Mesendoderm (in vitro differentiated cells): ENCODE results near the gene ZFYVE1.

ENCODE experiments used
- DNase-seq: peaks from one replicate; pipeline ENCODE4 v3.0.0; 2013
- H2AK5ac ChIP-seq: 2 replicates; pipeline ENCODE4 v1.6.1; 2013; ENCODE audit warnings: low read length, inconsistent platforms
- H2BK120ac ChIP-seq: 2 replicates; pipeline ENCODE4 v1.6.1; 2013; ENCODE audit warnings: low read depth, mild to moderate bottlenecking, low read length, moderate library complexity, mixed read lengths
- H2BK15ac ChIP-seq: replicated peaks from 2 replicates; pipeline ENCODE4 v1.6.1; 2013; ENCODE audit warnings: low read depth, mild to moderate bottlenecking, moderate library complexity
- H2BK5ac ChIP-seq: 2 replicates; pipeline ENCODE4 v1.6.1; 2013; ENCODE audit warnings: low read length, inconsistent platforms
- H3K18ac ChIP-seq: 2 replicates; pipeline ENCODE4 v1.6.1; 2013; ENCODE audit warnings: mild to moderate bottlenecking, low read length, mixed read lengths
- H3K23ac ChIP-seq: one replicate; pipeline ENCODE4 v1.6.1; 2013; ENCODE audit warnings: low read length
- H3K27ac ChIP-seq: 2 replicates; pipeline ENCODE4 v1.5.1; 2013; ENCODE audit warnings: low read depth, mild to moderate bottlenecking, inconsistent platforms, low read length, moderate library complexity
- H3K27me3 ChIP-seq: 2 replicates; pipeline ENCODE4 v1.6.1; 2013; ENCODE audit warnings: low read length, control low read depth, mild to moderate bottlenecking, inconsistent platforms; ENCODE audit not compliant: insufficient read depth, poor library complexity
- H3K36me3 ChIP-seq: 2 replicates; pipeline ENCODE4 v1.6.1; 2013; ENCODE audit warnings: low read length, inconsistent platforms; ENCODE audit not compliant: control insufficient read depth, insufficient read depth
- H3K4ac ChIP-seq: one replicate; pipeline ENCODE4 v1.6.1; 2013; ENCODE audit warnings: low read depth, mild to moderate bottlenecking, low read length, moderate library complexity
- H3K4me1 ChIP-seq: 2 replicates; pipeline ENCODE4 v1.6.1; 2013; ENCODE audit warnings: low read depth, low read length, inconsistent platforms; ENCODE audit not compliant: control insufficient read depth
- H3K4me2 ChIP-seq: 2 replicates; pipeline ENCODE4 v1.6.1; 2013; ENCODE audit warnings: low read length
- H3K4me3 ChIP-seq: 2 replicates; pipeline ENCODE4 v1.5.1; 2013; ENCODE audit warnings: mild to moderate bottlenecking, low read length
- H3K56ac ChIP-seq: one replicate; pipeline ENCODE4 v1.6.1; 2013; ENCODE audit warnings: low read length
- H3K79me1 ChIP-seq: 2 replicates; pipeline ENCODE4 v1.6.1; 2013; ENCODE audit warnings: low read length, inconsistent platforms
- H3K79me2 ChIP-seq: 2 replicates; pipeline ENCODE4 v1.6.1; 2013; ENCODE audit warnings: mild to moderate bottlenecking, low read length; ENCODE audit not compliant: control insufficient read depth, insufficient read depth
- H3K9ac ChIP-seq: 2 replicates; pipeline ENCODE4 v1.6.1; 2013; ENCODE audit warnings: low read length, inconsistent platforms
- H4K5ac ChIP-seq: one replicate; pipeline ENCODE4 v1.6.1; 2013; ENCODE audit warnings: low read length
- H4K8ac ChIP-seq: one replicate; pipeline ENCODE4 v1.6.1; 2013; ENCODE audit warnings: low read depth, mild to moderate bottlenecking, control low read depth, low read length, moderate library complexity
- WGBS: extraction: QIAGEN DNeasy Blood & Tissue Kit; methylation state at CpG from one replicate; pipeline ENCODE4 v1.1.7; 2013; ENCODE audit warnings: low lambda C conversion rate, missing lambda C conversion rate; ENCODE audit not compliant: insufficient coverage; ENCODE audit errors: extremely low coverage; 5-methylcytosine and 5-hydroxymethylcytosine counted together

Gene ZFYVE1

GRCh38 chr14:72942934-72943333 lies 84.0 kb downstream of the ZFYVE1 start:
- Histone ChIP-seq H3K27me3 (no peaks in the 10 kb centered on the region), H3K36me3 (peaks cover 4% of the 10 kb centered on the region), H2AK5ac (no peak overlapping the region), H3K4me1 (no peaks in the 10 kb centered on the region), H2BK15ac (no peak overlapping the region), H3K27ac (no peak overlapping the region), H3K4ac (no peak overlapping the region), H3K79me1 (no peaks in the 10 kb centered on the region), H4K5ac (no peak overlapping the region), H3K4me3 (no peak overlapping the region), H2BK120ac (no peak overlapping the region), H3K79me2 (no peaks in the 10 kb centered on the region), H3K23ac (no peak overlapping the region), H3K9ac (no peak overlapping the region), H3K56ac (no peak overlapping the region), H2BK5ac (no peak overlapping the region), H3K18ac (no peak overlapping the region), H4K8ac (no peak overlapping the region), H3K4me2 (no peak overlapping the region)
- DNase-seq: no peak
- no CpG with 5 or more reads among the region's 14 CpGs for WGBS

- Histone ChIP-seq H4K8ac (no peak overlapping the region), H3K27me3 (no peaks in the 10 kb centered on the region), H3K18ac (no peak overlapping the region), H3K4ac (no peak overlapping the region), H3K79me2 (peaks cover 2% of the 10 kb centered on the region), H2BK120ac (no peak overlapping the region), H3K79me1 (peaks cover 2% of the 10 kb centered on the region), H3K4me3 (no peak overlapping the region), H3K4me2 (no peak overlapping the region), H3K36me3 (peaks cover 4% of the 10 kb centered on the region), H3K56ac (no peak overlapping the region), H2BK15ac (no peak overlapping the region), H3K4me1 (no peaks in the 10 kb centered on the region), H2AK5ac (no peak overlapping the region), H4K5ac (no peak overlapping the region), H3K9ac (no peak overlapping the region), H2BK5ac (no peak overlapping the region), H3K27ac (no peak overlapping the region), H3K23ac (no peak overlapping the region)
- no peak for DNase-seq
- no CpG with 5 or more reads among the region's 12 CpGs for WGBS
These were observed 85.5 kb downstream of the ZFYVE1 start for GRCh38 chr14:72941286-72941985.

- Histone ChIP-seq H3K27me3 (no peaks in the 10 kb centered on the region), H3K9ac (no peak overlapping the region), H3K79me2 (peaks cover 2% of the 10 kb centered on the region), H3K27ac (no peak overlapping the region), H2AK5ac (no peak overlapping the region), H4K5ac (no peak overlapping the region), H2BK120ac (no peak overlapping the region), H2BK5ac (no peak overlapping the region), H2BK15ac (no peak overlapping the region), H4K8ac (no peak overlapping the region), H3K18ac (no peak overlapping the region), H3K56ac (no peak overlapping the region), H3K79me1 (peaks cover 2% of the 10 kb centered on the region), H3K4me1 (no peaks in the 10 kb centered on the region), H3K23ac (no peak overlapping the region), H3K36me3 (peaks cover 2% of the 10 kb centered on the region), H3K4me2 (no peak overlapping the region), H3K4ac (no peak overlapping the region), H3K4me3 (no peak overlapping the region)
- no peak for DNase-seq
- WGBS: no CpG with 5 or more reads among the region's 13 CpGs
These were observed 87.3 kb downstream of the ZFYVE1 start for GRCh38 chr14:72939630-72940029.

- Histone ChIP-seq H3K18ac (no peak overlapping the region), H2BK15ac (no peak overlapping the region), H2AK5ac (no peak overlapping the region), H3K9ac (no peak overlapping the region), H3K79me1 (peaks cover 4% of the 10 kb centered on the region), H3K36me3 (no peaks in the 10 kb centered on the region), H2BK120ac (no peak overlapping the region), H3K4me1 (no peaks in the 10 kb centered on the region), H3K27ac (no peak overlapping the region), H3K56ac (no peak overlapping the region), H3K4me2 (no peak overlapping the region), H2BK5ac (no peak overlapping the region), H3K23ac (no peak overlapping the region), H3K79me2 (peaks cover 5% of the 10 kb centered on the region), H4K8ac (no peak overlapping the region), H3K27me3 (no peaks in the 10 kb centered on the region), H3K4me3 (no peak overlapping the region), H3K4ac (no peak overlapping the region), H4K5ac (no peak overlapping the region)
- WGBS: no CpG with 5 or more reads among the region's 7 CpGs
- DNase-seq: no peak
These were observed 94.0 kb downstream of the ZFYVE1 start for GRCh38 chr14:72932893-72933292.

GRCh38 chr14:72929316-72930080 lies 97.4 kb downstream of the ZFYVE1 start:
- Histone ChIP-seq H3K4me1 (no peaks in the 10 kb centered on the region), H3K23ac (no peak overlapping the region), H3K9ac (no peak overlapping the region), H3K4me3 (no peak overlapping the region), H4K8ac (no peak overlapping the region), H3K36me3 (no peaks in the 10 kb centered on the region), H3K27me3 (no peaks in the 10 kb centered on the region), H3K56ac (no peak overlapping the region), H3K27ac (no peak overlapping the region), H2BK5ac (no peak overlapping the region), H3K4ac (no peak overlapping the region), H3K18ac (no peak overlapping the region), H2AK5ac (no peak overlapping the region), H3K79me1 (peaks cover 2% of the 10 kb centered on the region), H3K79me2 (peaks cover 3% of the 10 kb centered on the region), H3K4me2 (no peak overlapping the region), H4K5ac (no peak overlapping the region), H2BK120ac (no peak overlapping the region), H2BK15ac (no peak overlapping the region)
- DNase-seq: no peak
- no CpG with 5 or more reads among the region's 43 CpGs for WGBS
